ENCODE data around the gene MAT2B. TPM values are rescaled to one million over a fixed set of nuclear protein-coding genes. Genes with fewer than 3 reads are reported as not detected.
A peak's percentile ranks its signal among the peaks of the same experiment; 100 is the strongest.
"Not testable (repeated sequence)": the region's sequence is repeated elsewhere in the genome, so short reads cannot be mapped to it uniquely, and the experiment has no call there.

The MAT2B gene
- polyA plus RNA-seq, 1 donor from 2014 or later: 234 TPM

GRCh38 chr5:163525096-163525495 is 19.7 kb downstream of the MAT2B start:
- H3K27ac Mint-ChIP-seq: peak overlapping the region in 1 of 3 donors; percentile 17
- H3K27me3 Mint-ChIP-seq: no peaks in the 10 kb centered on the region
- peaks cover 8% of the 10 kb centered on the region for H3K36me3 Mint-ChIP-seq
- H3K9me3 Mint-ChIP-seq: peaks cover 0 to 5% (median 1%) of the 10 kb centered on the region in 3 donors
- H3K4me3 Mint-ChIP-seq: no peak overlapping the region
- peaks cover 0 to 2% (median 0%) of the 10 kb centered on the region in 3 donors for H3K4me1 Mint-ChIP-seq

DNA sequence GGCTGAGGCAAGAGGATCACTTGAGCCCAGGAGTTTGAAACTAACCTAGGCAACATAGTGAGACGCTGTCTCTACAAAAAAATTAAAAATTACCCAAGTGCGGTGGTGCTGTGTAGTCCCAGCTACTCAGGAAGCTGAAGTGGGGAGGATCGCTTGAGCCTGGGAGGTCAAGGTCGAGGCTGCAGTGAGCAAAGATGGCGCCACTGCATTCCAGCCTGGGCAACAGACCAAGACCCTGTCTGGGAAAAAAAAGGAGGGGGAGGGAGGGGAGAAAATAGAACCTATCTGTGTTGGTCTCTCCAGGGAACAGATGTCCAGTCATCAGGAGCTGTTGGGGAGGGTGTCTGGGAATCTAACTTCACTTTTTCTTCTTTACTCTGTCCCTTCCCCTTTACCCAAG is 24.3 kb downstream of the MAT2B start:
- Mint-ChIP-seq H3K9me3 (peaks cover 0 to 5% (median 1%) of the 10 kb centered on the region in 3 donors), H3K27me3 (peaks cover 2% of the 10 kb centered on the region), H3K4me3 (no peak overlapping the region), H3K4me1 (peaks cover 0 to 6% (median 0%) of the 10 kb centered on the region in 3 donors), H3K36me3 (peaks cover 4% of the 10 kb centered on the region), H3K27ac (no peak overlapping the region)

GRCh38 chr5:163531272-163531671 is 25.9 kb downstream of the MAT2B start:
- Mint-ChIP-seq H3K4me3 (no peak overlapping the region), H3K4me1 (peaks cover 0 to 18% (median 9%) of the 10 kb centered on the region in 3 donors), H3K27ac (no peak overlapping the region), H3K36me3 (no peaks in the 10 kb centered on the region), H3K9me3 (no peaks in the 10 kb centered on the region), H3K27me3 (peaks cover 2% of the 10 kb centered on the region)

- Mint-ChIP-seq H3K4me3 (no peak overlapping the region), H3K36me3 (peaks cover 3% of the 10 kb centered on the region), H3K27me3 (peaks cover 2% of the 10 kb centered on the region), H3K4me1 (peaks cover 0 to 23% (median 9%) of the 10 kb centered on the region in 3 donors), H3K9me3 (peaks cover 0 to 6% (median 4%) of the 10 kb centered on the region in 3 donors), H3K27ac (no peak overlapping the region)
These were observed 27.0 kb downstream of the MAT2B start for GRCh38 chr5:163532171-163533084.

DNA sequence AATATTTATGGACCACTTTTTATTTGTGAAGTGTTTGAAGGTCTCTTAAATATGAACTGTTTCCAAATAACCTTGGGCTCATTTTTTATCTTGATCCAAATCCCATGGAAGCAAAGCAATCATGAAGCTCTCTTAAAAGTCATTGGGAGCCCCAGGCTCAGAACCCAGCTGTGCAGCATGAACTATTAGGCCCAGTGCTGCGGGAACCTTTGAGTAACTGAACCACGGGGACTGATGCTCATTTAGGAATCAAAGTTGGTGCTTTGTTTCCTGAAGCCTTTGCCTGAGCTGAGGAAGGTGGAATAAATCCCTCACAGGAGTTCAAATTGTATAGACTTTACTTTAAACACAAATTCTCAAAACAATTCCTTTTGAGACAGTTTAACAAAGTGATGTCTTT is 27.8 kb downstream of the MAT2B start:
- peaks cover 3% of the 10 kb centered on the region for H3K36me3 Mint-ChIP-seq
- H3K4me1 Mint-ChIP-seq: peaks cover 0 to 23% (median 9%) of the 10 kb centered on the region in 3 donors
- peaks cover 0 to 6% (median 4%) of the 10 kb centered on the region in 3 donors for H3K9me3 Mint-ChIP-seq
- peaks cover 2% of the 10 kb centered on the region for H3K27me3 Mint-ChIP-seq
- no peak overlapping the region for H3K27ac Mint-ChIP-seq
- H3K4me3 Mint-ChIP-seq: no peak overlapping the region

GRCh38 chr5:163534492-163535094 is 29.2 kb downstream of the MAT2B start:
- peak overlapping the region in 1 of 4 donors; percentile 29 for H3K4me3 Mint-ChIP-seq
- H3K9me3 Mint-ChIP-seq: peaks cover 0 to 6% (median 4%) of the 10 kb centered on the region in 3 donors
- H3K4me1 Mint-ChIP-seq: peaks cover 0 to 23% (median 9%) of the 10 kb centered on the region in 3 donors
- H3K27me3 Mint-ChIP-seq: peaks cover 2% of the 10 kb centered on the region
- peaks cover 3% of the 10 kb centered on the region for H3K36me3 Mint-ChIP-seq
- no peak overlapping the region for H3K27ac Mint-ChIP-seq

DNA sequence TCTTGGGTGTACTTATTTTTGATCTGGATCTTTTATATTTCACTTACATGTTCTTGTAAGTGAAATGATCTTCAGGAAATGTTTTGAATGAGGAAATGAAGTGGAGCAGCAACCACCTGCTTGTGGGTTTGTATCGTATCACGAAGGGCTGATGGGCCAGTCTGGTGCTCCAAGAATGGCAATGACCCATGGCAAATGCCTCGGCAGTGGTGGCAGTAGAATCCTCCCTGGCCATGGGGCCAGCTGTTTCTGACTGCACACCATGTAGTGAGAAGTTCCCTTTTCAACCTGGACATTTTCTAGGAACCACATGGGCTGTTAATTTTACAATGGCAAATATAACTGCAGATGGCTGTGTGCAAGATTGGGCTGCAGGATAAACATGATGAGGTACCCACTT is 29.9 kb downstream of the MAT2B start:
- H3K9me3 Mint-ChIP-seq: peaks cover 0 to 6% (median 4%) of the 10 kb centered on the region in 3 donors
- peaks cover 0 to 23% (median 9%) of the 10 kb centered on the region in 3 donors for H3K4me1 Mint-ChIP-seq
- H3K27ac Mint-ChIP-seq: peak overlapping the region in 1 of 3 donors; percentile 40
- peaks cover 3% of the 10 kb centered on the region for H3K36me3 Mint-ChIP-seq
- peak overlapping the region in 1 of 4 donors; percentile 14 for H3K4me3 Mint-ChIP-seq
- peaks cover 2% of the 10 kb centered on the region for H3K27me3 Mint-ChIP-seq

GRCh38 chr5:163536442-163536841 is 31.0 kb downstream of the MAT2B start:
- H3K27me3 Mint-ChIP-seq, H3K4me3 Mint-ChIP-seq, H3K36me3 Mint-ChIP-seq, H3K9me3 Mint-ChIP-seq, H3K27ac Mint-ChIP-seq: not testable (repeated sequence)
- peaks cover 0 to 23% (median 9%) of the 10 kb centered on the region in 3 donors for H3K4me1 Mint-ChIP-seq

DNA sequence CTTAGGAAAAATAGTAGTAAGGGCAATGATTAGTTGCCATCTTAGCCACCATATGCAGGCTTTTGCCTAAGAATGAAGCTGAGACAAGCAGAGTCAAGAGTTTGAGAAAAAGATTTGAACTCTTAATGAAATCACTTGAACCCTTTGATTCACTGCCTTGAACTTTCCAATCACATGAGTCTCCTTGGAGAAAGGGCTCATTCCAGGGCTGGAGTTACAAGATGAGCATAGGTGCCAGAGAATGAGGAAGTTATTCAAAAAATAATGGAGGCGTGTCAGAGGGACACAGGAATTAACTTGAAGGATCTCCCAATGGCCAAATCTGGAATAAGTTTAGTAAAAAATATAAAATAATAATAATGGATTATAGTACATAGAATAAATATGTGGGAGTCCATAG is 35.3 kb downstream of the MAT2B start:
- Mint-ChIP-seq H3K27me3 (peaks cover 3% of the 10 kb centered on the region), H3K4me3 (no peak overlapping the region), H3K36me3 (peaks cover 4% of the 10 kb centered on the region), H3K27ac (no peak overlapping the region), H3K4me1 (peaks cover 0 to 8% (median under 1%) of the 10 kb centered on the region in 3 donors), H3K9me3 (peaks cover 0 to 6% (median 4%) of the 10 kb centered on the region in 3 donors)

- H3K27ac Mint-ChIP-seq: no peak overlapping the region
- peaks cover 2% of the 10 kb centered on the region for H3K36me3 Mint-ChIP-seq
- no peak overlapping the region for H3K4me3 Mint-ChIP-seq
- peaks cover 0 to 1% (median 0%) of the 10 kb centered on the region in 3 donors for H3K4me1 Mint-ChIP-seq
- H3K27me3 Mint-ChIP-seq: peaks cover 6% of the 10 kb centered on the region
- no peaks in the 10 kb centered on the region for H3K9me3 Mint-ChIP-seq
These were observed 37.4 kb downstream of the MAT2B start for GRCh38 chr5:163542771-163543170.

- Mint-ChIP-seq H3K4me3 (no peak overlapping the region), H3K9me3 (no peaks in the 10 kb centered on the region), H3K4me1 (peaks cover 0 to 1% (median 0%) of the 10 kb centered on the region in 3 donors), H3K27ac (no peak overlapping the region), H3K27me3 (peaks cover 6% of the 10 kb centered on the region), H3K36me3 (peaks cover 2% of the 10 kb centered on the region)
These were observed 38.6 kb downstream of the MAT2B start for GRCh38 chr5:163544041-163544440.

GRCh38 chr5:163544836-163545235 is 39.4 kb downstream of the MAT2B start:
- peaks cover 2% of the 10 kb centered on the region for H3K36me3 Mint-ChIP-seq
- peaks cover 0 to 1% (median 0%) of the 10 kb centered on the region in 3 donors for H3K4me1 Mint-ChIP-seq
- H3K27ac Mint-ChIP-seq: no peak overlapping the region
- peaks cover 6% of the 10 kb centered on the region for H3K27me3 Mint-ChIP-seq
- no peak overlapping the region for H3K4me3 Mint-ChIP-seq
- H3K9me3 Mint-ChIP-seq: no peaks in the 10 kb centered on the region

DNA sequence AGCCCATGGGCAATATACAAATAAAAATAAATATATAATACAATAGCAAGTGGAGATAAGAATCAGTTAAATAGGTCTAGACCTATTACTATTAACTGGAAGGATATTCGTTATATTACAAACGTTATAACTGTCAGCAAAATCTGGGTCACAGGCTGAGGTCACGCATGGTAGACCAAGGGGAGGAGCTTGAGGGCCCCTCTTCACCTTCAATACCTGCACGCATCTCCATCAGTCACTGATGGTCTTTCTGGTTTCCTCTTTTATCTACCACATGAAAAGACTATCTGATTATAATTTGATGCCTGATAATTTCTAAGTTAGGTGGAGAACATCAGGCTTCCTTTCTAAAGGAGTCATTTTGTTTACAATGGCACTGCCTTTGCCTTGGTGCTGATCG is 43.2 kb downstream of the MAT2B start:
- H3K4me1 Mint-ChIP-seq: peaks cover 0 to 1% (median 0%) of the 10 kb centered on the region in 3 donors
- H3K4me3 Mint-ChIP-seq: no peak overlapping the region
- H3K36me3 Mint-ChIP-seq: no peaks in the 10 kb centered on the region
- no peaks in the 10 kb centered on the region for H3K9me3 Mint-ChIP-seq
- no peak overlapping the region for H3K27ac Mint-ChIP-seq
- H3K27me3 Mint-ChIP-seq: peaks cover 4% of the 10 kb centered on the region

DNA sequence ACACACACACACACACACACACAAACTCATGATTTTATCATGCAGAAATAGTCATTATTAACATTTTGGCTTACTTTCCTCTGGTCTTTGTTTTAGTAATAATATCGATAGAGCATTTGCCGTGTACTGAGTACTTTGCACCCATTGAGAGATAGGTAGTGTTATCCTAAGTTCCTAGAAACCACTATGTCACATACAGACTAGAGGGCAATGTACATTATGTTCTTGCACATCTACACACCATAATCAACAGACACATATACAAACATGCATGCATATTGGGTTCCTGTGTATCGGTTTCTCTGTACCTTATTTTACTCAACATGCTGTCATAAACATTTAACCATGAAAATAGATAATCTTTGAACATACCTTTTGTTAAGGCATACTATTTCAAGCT is 45.7 kb downstream of the MAT2B start:
- H3K4me1 Mint-ChIP-seq: no peaks in the 10 kb centered on the region
- H3K9me3 Mint-ChIP-seq: no peaks in the 10 kb centered on the region
- no peak overlapping the region for H3K4me3 Mint-ChIP-seq
- H3K27me3 Mint-ChIP-seq: peaks cover 12% of the 10 kb centered on the region
- no peaks in the 10 kb centered on the region for H3K36me3 Mint-ChIP-seq
- no peak overlapping the region for H3K27ac Mint-ChIP-seq

- peaks cover 9% of the 10 kb centered on the region for H3K27me3 Mint-ChIP-seq
- H3K4me1 Mint-ChIP-seq: no peaks in the 10 kb centered on the region
- H3K4me3 Mint-ChIP-seq: no peak overlapping the region
- H3K9me3 Mint-ChIP-seq: peaks cover 0 to 4% (median 0%) of the 10 kb centered on the region in 3 donors
- no peaks in the 10 kb centered on the region for H3K36me3 Mint-ChIP-seq
- no peak overlapping the region for H3K27ac Mint-ChIP-seq
These were observed 47.1 kb downstream of the MAT2B start for GRCh38 chr5:163552536-163552935.

Data from IgD-negative memory B cell (primary cell).